Mesenchymal stem cell (in vitro differentiated cells and primary cell): ENCODE measurements around the gene LRRC70.

Experiments
- DNase-seq: peaks from one replicate; pipeline ENCODE4 v3.0.0-alpha.2; 2013
- H2AFZ ChIP-seq: one replicate; pipeline ENCODE4 v1.6.1; 2013; ENCODE audit warnings: low read depth, mild to moderate bottlenecking, control low read depth, inconsistent platforms, low read length, moderate library complexity
- H2AK5ac ChIP-seq: 2 replicates; pipeline ENCODE4 v1.6.1; 2013; ENCODE audit warnings: low read length, moderate library complexity, mild to moderate bottlenecking, inconsistent platforms; ENCODE audit not compliant: severe bottlenecking
- H2BK120ac ChIP-seq: one replicate; pipeline ENCODE4 v1.6.1; 2013; ENCODE audit warnings: low read depth, mild to moderate bottlenecking, inconsistent platforms, low read length, moderate library complexity
- H2BK12ac ChIP-seq, 2 experiments: one replicate each; pipeline ENCODE4 v1.6.1; 2013; ENCODE audit warnings: inconsistent platforms in 2 of 2, low read length in 2 of 2, mild to moderate bottlenecking in 2 of 2, moderate library complexity in 2 of 2, control low read depth in 1 of 2
- H2BK15ac ChIP-seq: one replicate; pipeline ENCODE4 v1.6.1; 2013; ENCODE audit warnings: mild to moderate bottlenecking, low read depth, inconsistent platforms; ENCODE audit not compliant: poor library complexity, severe bottlenecking
- H2BK5ac ChIP-seq: 2 replicates; pipeline ENCODE4 v1.6.1; 2013; ENCODE audit warnings: low read depth, mild to moderate bottlenecking, low read length, control low read depth, inconsistent platforms; ENCODE audit not compliant: poor library complexity, severe bottlenecking
- H3K14ac ChIP-seq, 2 experiments: one replicate each; pipeline ENCODE4 v1.6.1; 2013; ENCODE audit warnings: inconsistent platforms in 2 of 2, low read length in 2 of 2, control low read depth in 1 of 2, mild to moderate bottlenecking in 1 of 2, moderate library complexity in 1 of 2
- H3K18ac ChIP-seq, 2 experiments: one replicate each; pipeline ENCODE4 v1.6.1; 2013; ENCODE audit warnings: inconsistent platforms in 2 of 2, low read length in 2 of 2, control low read depth in 1 of 2, low read depth in 1 of 2, mild to moderate bottlenecking in 1 of 2
- H3K23ac ChIP-seq, 2 experiments: one replicate each; pipeline ENCODE4 v1.6.1; 2013; ENCODE audit warnings: inconsistent platforms in 2 of 2, low read length in 2 of 2, mild to moderate bottlenecking in 2 of 2, moderate library complexity in 2 of 2, control low read depth in 1 of 2
- H3K27ac ChIP-seq: 2 replicates; pipeline ENCODE4 v1.5.1; 2013; ENCODE audit warnings: mild to moderate bottlenecking, moderate library complexity, low read length, control low read depth, inconsistent platforms; ENCODE audit not compliant: poor library complexity, severe bottlenecking
- H3K27me3 ChIP-seq, 2 experiments: 2 replicates each; pipeline versions ENCODE4 v1.6.1 to v1.7.0; 2013; ENCODE audit warnings: low read length in 2 of 2, mild to moderate bottlenecking in 2 of 2, moderate library complexity in 2 of 2, control low read depth in 1 of 2, inconsistent platforms in 1 of 2; ENCODE audit not compliant: control insufficient read depth in 1 of 2, insufficient read depth in 1 of 2
- H3K36me3 ChIP-seq, 2 experiments: 2 replicates each; pipeline versions ENCODE4 v1.6.1 to v1.7.0; 2013; ENCODE audit warnings: low read length in 2 of 2, control low read depth in 1 of 2, inconsistent platforms in 1 of 2, low read depth in 1 of 2, mild to moderate bottlenecking in 1 of 2; ENCODE audit not compliant: insufficient read depth in 2 of 2, control insufficient read depth in 1 of 2
- H3K4ac ChIP-seq, 2 experiments: one replicate each; pipeline ENCODE4 v1.6.1; 2013; ENCODE audit warnings: inconsistent platforms in 2 of 2, low read length in 2 of 2, mild to moderate bottlenecking in 2 of 2, moderate library complexity in 2 of 2, control low read depth in 1 of 2, low read depth in 1 of 2
- H3K4me1 ChIP-seq: 2 replicates; pipeline ENCODE4 v1.6.1; 2013; ENCODE audit warnings: low read depth, low read length, control low read depth; ENCODE audit not compliant: control insufficient read depth, insufficient read depth
- H3K4me2 ChIP-seq: 2 replicates; pipeline ENCODE4 v1.6.1; 2013; ENCODE audit warnings: low read length, mild to moderate bottlenecking, inconsistent platforms; ENCODE audit not compliant: poor library complexity, severe bottlenecking
- H3K4me3 ChIP-seq, 2 experiments: 2 replicates each; pipeline versions ENCODE4 v1.5.1 to v1.7.0; 2013; ENCODE audit warnings: low read length in 2 of 2, mild to moderate bottlenecking in 2 of 2, control low read depth in 1 of 2, low read depth in 1 of 2; ENCODE audit not compliant: insufficient read depth in 1 of 2
- H3K79me1 ChIP-seq: replicated peaks from 2 replicates; pipeline ENCODE4 v1.6.1; 2013; ENCODE audit warnings: mild to moderate bottlenecking, control low read depth, low read length, inconsistent platforms; ENCODE audit not compliant: poor library complexity, severe bottlenecking
- H3K9ac ChIP-seq: 2 replicates; pipeline ENCODE4 v1.7.0; 2013; ENCODE audit warnings: mild to moderate bottlenecking, low read length, moderate library complexity
- H3K9me3 ChIP-seq: 2 replicates; pipeline ENCODE4 v1.7.0; 2013; ENCODE audit warnings: mild to moderate bottlenecking, low read length; ENCODE audit not compliant: control insufficient read depth
- H4K8ac ChIP-seq: one replicate; pipeline ENCODE4 v1.6.1; 2013; ENCODE audit warnings: inconsistent platforms, mild to moderate bottlenecking, low read length, moderate library complexity
- H4K91ac ChIP-seq: one replicate; pipeline ENCODE4 v1.6.1; 2013; ENCODE audit warnings: mild to moderate bottlenecking, low read length, inconsistent platforms
- WGBS: methylation state at CpG from one replicate; pipeline ENCODE4 v1.1.7; 2013; ENCODE audit warnings: mixed read lengths; 5-methylcytosine and 5-hydroxymethylcytosine counted together

Gene LRRC70

GRCh38 chr5:62600560-62601252 lies 22.1 kb downstream of the LRRC70 start:
- no peak overlapping the region for H3K4ac ChIP-seq
- DNase-seq, result no peak
- H2BK5ac ChIP-seq, result no peak overlapping the region
- H4K8ac ChIP-seq, result no peak overlapping the region
- H3K27me3 ChIP-seq, result no peaks in the 10 kb centered on the region
- H2BK120ac ChIP-seq, result no peak overlapping the region
- WGBS, result 97% methylated on average over 3 of the region's 3 CpGs
- H3K9me3 ChIP-seq, result no peaks in the 10 kb centered on the region
- no peak overlapping the region for H2AFZ ChIP-seq
- no peak overlapping the region for H3K9ac ChIP-seq
- H2BK15ac ChIP-seq, result no peak overlapping the region
- no peak overlapping the region for H2BK12ac ChIP-seq
- no peak overlapping the region for H2AK5ac ChIP-seq
- H3K23ac ChIP-seq, result no peak overlapping the region
- H3K79me1 ChIP-seq, result peaks cover under 1% of the 10 kb centered on the region
- no peak overlapping the region for H3K27ac ChIP-seq
- no peak overlapping the region for H3K18ac ChIP-seq
- H3K4me2 ChIP-seq, result no peak overlapping the region
- H3K4me3 ChIP-seq, result no peak overlapping the region
- H4K91ac ChIP-seq, result no peak overlapping the region
- H3K36me3 ChIP-seq, result peaks cover 4 to 24% of the 10 kb centered on the region in 2 experiments
- peak overlapping the region in 1 of 2 experiments; percentile 8 for H3K14ac ChIP-seq
- no peaks in the 10 kb centered on the region for H3K4me1 ChIP-seq

GRCh38 chr5:62603934-62604333 lies 25.3 kb downstream of the LRRC70 start:
- H3K9ac ChIP-seq, result no peak overlapping the region
- 99% methylated on average over 5 of the region's 5 CpGs for WGBS
- no peak overlapping the region for H3K4me2 ChIP-seq
- no peak overlapping the region for H2BK12ac ChIP-seq
- H4K91ac ChIP-seq, result no peak overlapping the region
- no peak overlapping the region for H3K4ac ChIP-seq
- H3K14ac ChIP-seq, result no peak overlapping the region
- no peak overlapping the region for H3K4me3 ChIP-seq
- DNase-seq, result peak; percentile 19
- peaks cover 4% of the 10 kb centered on the region for H3K79me1 ChIP-seq
- peaks cover 4 to 26% of the 10 kb centered on the region in 2 experiments for H3K36me3 ChIP-seq
- no peak overlapping the region for H2AK5ac ChIP-seq
- H3K27ac ChIP-seq, result no peak overlapping the region
- H2BK15ac ChIP-seq, result no peak overlapping the region
- H3K4me1 ChIP-seq, result no peaks in the 10 kb centered on the region
- no peak overlapping the region for H2BK5ac ChIP-seq
- no peak overlapping the region for H2BK120ac ChIP-seq
- no peak overlapping the region for H3K23ac ChIP-seq
- H3K18ac ChIP-seq, result no peak overlapping the region
- no peak overlapping the region for H2AFZ ChIP-seq
- no peaks in the 10 kb centered on the region for H3K27me3 ChIP-seq
- no peaks in the 10 kb centered on the region for H3K9me3 ChIP-seq
- H4K8ac ChIP-seq, result no peak overlapping the region

- H3K4me3 ChIP-seq, result no peak overlapping the region
- no peak overlapping the region for H2AFZ ChIP-seq
- no peak overlapping the region for H2BK5ac ChIP-seq
- H3K14ac ChIP-seq, result no peak overlapping the region
- H3K9me3 ChIP-seq, result no peaks in the 10 kb centered on the region
- no peak overlapping the region for H2BK120ac ChIP-seq
- no peak overlapping the region for H3K4me2 ChIP-seq
- H3K4ac ChIP-seq, result no peak overlapping the region
- H3K18ac ChIP-seq, result no peak overlapping the region
- H3K4me1 ChIP-seq, result no peaks in the 10 kb centered on the region
- 94% methylated on average over 3 of the region's 4 CpGs for WGBS
- no peak overlapping the region for H3K27ac ChIP-seq
- no peak overlapping the region for H4K91ac ChIP-seq
- no peak overlapping the region for H3K23ac ChIP-seq
- H3K36me3 ChIP-seq, result peaks cover 8 to 20% of the 10 kb centered on the region in 2 experiments
- H2BK15ac ChIP-seq, result no peak overlapping the region
- no peak overlapping the region for H4K8ac ChIP-seq
- no peak overlapping the region for H2AK5ac ChIP-seq
- H3K27me3 ChIP-seq, result no peaks in the 10 kb centered on the region
- peaks cover 4% of the 10 kb centered on the region for H3K79me1 ChIP-seq
- no peak overlapping the region for H3K9ac ChIP-seq
- DNase-seq, result no peak
- H2BK12ac ChIP-seq, result no peak overlapping the region
Observed at GRCh38 chr5:62605638-62606037, 27.0 kb downstream of the LRRC70 start.

- Histone ChIP-seq H3K4ac (no peak overlapping the region), H2BK15ac (no peak overlapping the region), H3K18ac (no peak overlapping the region), H3K4me1 (no peaks in the 10 kb centered on the region), H2BK120ac (no peak overlapping the region), H2BK5ac (no peak overlapping the region), H3K27me3 (no peaks in the 10 kb centered on the region), H3K36me3 (peaks cover 8 to 20% of the 10 kb centered on the region in 2 experiments), H3K4me3 (no peak overlapping the region), H4K8ac (no peak overlapping the region), H3K9me3 (no peaks in the 10 kb centered on the region), H2AK5ac (no peak overlapping the region), H4K91ac (no peak overlapping the region), H3K79me1 (peaks cover 4% of the 10 kb centered on the region), H2BK12ac (no peak overlapping the region), H3K23ac (no peak overlapping the region), H3K14ac (no peak overlapping the region), H3K27ac (no peak overlapping the region), H3K9ac (no peak overlapping the region), H3K4me2 (no peak overlapping the region), H2AFZ (no peak overlapping the region)
- no CpG with 5 or more reads among the region's 1 CpG for WGBS
- no peak for DNase-seq
Observed at GRCh38 chr5:62606878-62607277, 28.3 kb downstream of the LRRC70 start.
